K562 (cell line): ENCODE data around the gene PRICKLE2.

Experiments
- CBFB ChIP-seq: sonication (generic); formaldehyde crosslinking; IDR thresholded peaks from 2 replicates; pipeline ENCODE4 v1.4.0; 2020; ENCODE audit warnings: mild to moderate bottlenecking, missing genetic modification reagents
- CHD2 ChIP-seq: IDR thresholded peaks from 2 replicates; pipeline ENCODE4 v1.6.1; 2011; ENCODE audit warnings: low read depth, low read length
- CTCF ChIP-seq, 3 experiments: IDR thresholded peaks in 2 of 3; conservative IDR thresholded peaks in 1 of 3; 2 replicates each; pipeline ENCODE4 v1.5.1; 2011 to 2012; ENCODE audit warnings: low read length in 3 of 3, mild to moderate bottlenecking in 3 of 3, control low read depth in 2 of 3, improper control_type of control experiment in 1 of 3, inconsistent platforms in 1 of 3, low read depth in 1 of 3, mixed read lengths in 1 of 3, moderate library complexity in 1 of 3; ENCODE audit not compliant: insufficient read depth in 2 of 3
- EZH2 ChIP-seq: IDR thresholded peaks from 2 replicates; pipeline ENCODE4 v1.6.1; 2012; ENCODE audit warnings: low read depth, mild to moderate bottlenecking, inconsistent platforms, low read length, borderline replicate concordance
- MAX ChIP-seq: sonication (generic); formaldehyde crosslinking; IDR thresholded peaks from 2 replicates; pipeline ENCODE4 v1.9.0; 2022; ENCODE audit warnings: mild to moderate bottlenecking, missing genetic modification reagents
- RBFOX2 ChIP-seq: fragments of 200-400 bp; formaldehyde crosslinking; IDR thresholded peaks from 2 replicates; pipeline ENCODE4 v1.6.1; 2017; ENCODE audit warnings: low read depth, mild to moderate bottlenecking, low read length, moderate library complexity
- SRF ChIP-seq, 2 experiments: fragments of 250-450, 450-650 bp in 1 of 2; sonication (Bioruptor Pico) in 1 of 2; sonication (generic) in 1 of 2; formaldehyde crosslinking; IDR thresholded peaks; 2 replicates each; pipeline versions ENCODE4 v1.5.0 to v1.5.1; 2020 to 2022; ENCODE audit warnings: mild to moderate bottlenecking in 1 of 2, missing genetic modification reagents in 1 of 2
- THAP12 ChIP-seq: fragments of 250-450 bp; sonication (Bioruptor Pico); IDR thresholded peaks from 2 replicates; pipeline ENCODE4 v1.9.0; 2021; ENCODE audit warnings: mild to moderate bottlenecking, inconsistent platforms

GRCh38 chr3:64173563-64173962 is 51.7 kb downstream of the PRICKLE2 start:
- no peak for TF ChIP-seq EZH2
- TF ChIP-seq CHD2 = no peak
- no peak for TF ChIP-seq RBFOX2
- TF ChIP-seq CTCF (IDR thresholded peaks at IDR 0.05 in 2 of 3, conservative IDR thresholded peaks at IDR 0.05 in 1 of 3; ENCODE audit: insufficient read depth in 2 of 3, low read depth in 1 of 3, low read length in 3 of 3) = no peak
- TF ChIP-seq MAX = no peak
- TF ChIP-seq CBFB (CRISPR knock-in tag) = no peak
- no peak for TF ChIP-seq THAP12 (CRISPR knock-in tag)
- no peak for TF ChIP-seq SRF (CRISPR knock-in tag; IDR thresholded peaks at IDR 0.05)
